OCI-LY3 (cell line): ENCODE data around the gene ZNF821.

Experiments used
- EZH2phosphoT487 ChIP-seq: fragments of 200-600 bp; shearing (Covaris generic); IDR thresholded peaks from 2 replicates; pipeline ENCODE4 v1.6.1; 2018; ENCODE audit warnings: antibody characterized with exemption, mixed run types, low read depth
- TF ChIP-seq, protein P1 (sequence below): fragments of 200-600, 300-600 bp; sonication (generic); IDR thresholded peaks from 2 replicates; pipeline ENCODE4 v1.5.1; 2014; ENCODE audit warnings: antibody characterized with exemption, low read length, low read depth

DNA sequence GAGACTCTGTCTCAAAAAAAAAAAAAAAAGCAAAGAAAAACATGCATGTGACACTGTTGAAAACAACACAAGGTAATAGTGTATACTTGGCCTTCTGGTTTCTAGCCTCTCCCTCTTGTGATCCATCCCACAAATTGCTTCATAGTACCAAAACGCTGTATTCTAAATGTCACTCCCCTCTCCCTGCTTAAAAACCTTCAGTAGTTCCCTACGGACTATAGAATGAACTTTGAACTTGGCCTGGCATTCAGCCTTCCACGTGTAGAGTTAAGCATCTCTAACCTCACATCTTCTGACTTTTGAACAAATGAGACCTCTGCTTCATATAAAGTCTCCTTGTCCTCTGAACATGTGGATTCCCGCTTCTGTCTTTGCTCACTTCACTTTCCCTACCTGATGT lies 5.1 kb downstream of the ZNF821 start:
- TF ChIP-seq, protein P1, sequence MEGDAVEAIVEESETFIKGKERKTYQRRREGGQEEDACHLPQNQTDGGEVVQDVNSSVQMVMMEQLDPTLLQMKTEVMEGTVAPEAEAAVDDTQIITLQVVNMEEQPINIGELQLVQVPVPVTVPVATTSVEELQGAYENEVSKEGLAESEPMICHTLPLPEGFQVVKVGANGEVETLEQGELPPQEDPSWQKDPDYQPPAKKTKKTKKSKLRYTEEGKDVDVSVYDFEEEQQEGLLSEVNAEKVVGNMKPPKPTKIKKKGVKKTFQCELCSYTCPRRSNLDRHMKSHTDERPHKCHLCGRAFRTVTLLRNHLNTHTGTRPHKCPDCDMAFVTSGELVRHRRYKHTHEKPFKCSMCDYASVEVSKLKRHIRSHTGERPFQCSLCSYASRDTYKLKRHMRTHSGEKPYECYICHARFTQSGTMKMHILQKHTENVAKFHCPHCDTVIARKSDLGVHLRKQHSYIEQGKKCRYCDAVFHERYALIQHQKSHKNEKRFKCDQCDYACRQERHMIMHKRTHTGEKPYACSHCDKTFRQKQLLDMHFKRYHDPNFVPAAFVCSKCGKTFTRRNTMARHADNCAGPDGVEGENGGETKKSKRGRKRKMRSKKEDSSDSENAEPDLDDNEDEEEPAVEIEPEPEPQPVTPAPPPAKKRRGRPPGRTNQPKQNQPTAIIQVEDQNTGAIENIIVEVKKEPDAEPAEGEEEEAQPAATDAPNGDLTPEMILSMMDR, result no peak
- TF ChIP-seq EZH2phosphoT487, result no peak
